GM21619 (cell line): Measurements from ENCODE around the gene SNAPC4.

Experiments
- ATAC-seq: cut with Tn5 transposase; IDR thresholded peaks from one replicate; pipeline ENCODE4 v1.9.1; 2021; ENCODE audit not compliant: unreplicated experiment

The SNAPC4 gene

GRCh38 chr9:136393531-136393930, 6.4 kb downstream of the SNAPC4 start:
- no peak for ATAC-seq

- ATAC-seq: no peak
Observed at GRCh38 chr9:136392538-136393449, 7.2 kb downstream of the SNAPC4 start.

GRCh38 chr9:136391737-136392537, 8.0 kb downstream of the SNAPC4 start:
- ATAC-seq: no peak

- ATAC-seq: no peak
Observed at GRCh38 chr9:136389396-136389795, 10.6 kb downstream of the SNAPC4 start.

GRCh38 chr9:136387217-136387616, 12.8 kb downstream of the SNAPC4 start:
- ATAC-seq: no peak

- ATAC-seq: no peak
Observed at GRCh38 chr9:136386018-136386417, 14.0 kb downstream of the SNAPC4 start.

- ATAC-seq: no peak
Observed at GRCh38 chr9:136385015-136385414, 15.0 kb downstream of the SNAPC4 start.

- no peak for ATAC-seq
Observed at GRCh38 chr9:136383436-136383835, 16.5 kb downstream of the SNAPC4 start.

- no peak for ATAC-seq
Observed at GRCh38 chr9:136381966-136382513, 17.9 kb downstream of the SNAPC4 start.

GRCh38 chr9:136381311-136381710, 18.7 kb downstream of the SNAPC4 start:
- no peak for ATAC-seq

- no peak for ATAC-seq
Observed at GRCh38 chr9:136380381-136380780, 19.6 kb downstream of the SNAPC4 start.

- ATAC-seq: no peak
Observed at GRCh38 chr9:136379891-136380290, 20.1 kb downstream of the SNAPC4 start.

- ATAC-seq: no peak
Observed at GRCh38 chr9:136379401-136379800, 20.6 kb downstream of the SNAPC4 start.

GRCh38 chr9:136379003-136379287, 21.0 kb downstream of the SNAPC4 start:
- no peak for ATAC-seq

- no peak for ATAC-seq
Observed at GRCh38 chr9:136378170-136379002, 21.6 kb downstream of the SNAPC4 start.

GRCh38 chr9:136377341-136378169, 22.4 kb downstream of the SNAPC4 start:
- ATAC-seq: no peak

GRCh38 chr9:136376457-136376856, 23.5 kb downstream of the SNAPC4 start:
- ATAC-seq: no peak

GRCh38 chr9:136375096-136375495, 24.9 kb downstream of the SNAPC4 start:
- no peak for ATAC-seq

- no peak for ATAC-seq
Observed at GRCh38 chr9:136374183-136374575, 25.8 kb downstream of the SNAPC4 start.
